Posterior cingulate gyrus (tissue), 11 donors: ENCODE data around the gene SH3PXD2B.
A peak's percentile ranks its signal among the peaks of the same experiment; 100 is the strongest.
"Not testable (repeated sequence)": the region's sequence is repeated elsewhere in the genome, so short reads cannot be mapped to it uniquely, and the experiment has no call there.

Source experiments
- DNase-seq, 10 donors: peaks; one replicate each; pipeline versions ENCODE4 v3.0.0 to v3.0.0-alpha.2; 2020 to 2021; ENCODE audit warnings: mixed read lengths in 3 of 10
- intact Hi-C: fragments of 100-400 bp; cut with DNase I; formaldehyde crosslinking; loops from one replicate; pipeline ENCODE4 v1.15.1; 2023

Gene SH3PXD2B

DNA sequence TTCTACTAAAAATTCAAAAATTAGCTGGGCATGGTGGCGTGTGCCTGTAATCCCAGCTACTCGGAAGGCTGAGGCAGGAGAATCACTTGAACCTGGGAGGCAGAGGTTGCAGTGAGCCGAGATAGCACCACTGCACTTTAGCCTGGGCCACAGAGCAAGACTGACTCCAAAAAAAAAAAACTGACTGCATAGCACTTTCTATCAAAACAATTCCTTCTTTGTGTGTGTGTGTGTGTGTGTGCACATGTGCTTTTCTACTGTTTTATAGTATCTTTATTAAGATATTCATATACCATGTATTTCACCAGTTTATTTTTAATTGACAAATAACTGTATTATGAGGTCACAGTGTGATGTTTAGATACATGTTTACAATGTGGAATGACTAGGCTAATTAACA lies 167.2 kb downstream of the SH3PXD2B start:
- intact Hi-C loops, DNase-seq: not testable (repeated sequence)

DNA sequence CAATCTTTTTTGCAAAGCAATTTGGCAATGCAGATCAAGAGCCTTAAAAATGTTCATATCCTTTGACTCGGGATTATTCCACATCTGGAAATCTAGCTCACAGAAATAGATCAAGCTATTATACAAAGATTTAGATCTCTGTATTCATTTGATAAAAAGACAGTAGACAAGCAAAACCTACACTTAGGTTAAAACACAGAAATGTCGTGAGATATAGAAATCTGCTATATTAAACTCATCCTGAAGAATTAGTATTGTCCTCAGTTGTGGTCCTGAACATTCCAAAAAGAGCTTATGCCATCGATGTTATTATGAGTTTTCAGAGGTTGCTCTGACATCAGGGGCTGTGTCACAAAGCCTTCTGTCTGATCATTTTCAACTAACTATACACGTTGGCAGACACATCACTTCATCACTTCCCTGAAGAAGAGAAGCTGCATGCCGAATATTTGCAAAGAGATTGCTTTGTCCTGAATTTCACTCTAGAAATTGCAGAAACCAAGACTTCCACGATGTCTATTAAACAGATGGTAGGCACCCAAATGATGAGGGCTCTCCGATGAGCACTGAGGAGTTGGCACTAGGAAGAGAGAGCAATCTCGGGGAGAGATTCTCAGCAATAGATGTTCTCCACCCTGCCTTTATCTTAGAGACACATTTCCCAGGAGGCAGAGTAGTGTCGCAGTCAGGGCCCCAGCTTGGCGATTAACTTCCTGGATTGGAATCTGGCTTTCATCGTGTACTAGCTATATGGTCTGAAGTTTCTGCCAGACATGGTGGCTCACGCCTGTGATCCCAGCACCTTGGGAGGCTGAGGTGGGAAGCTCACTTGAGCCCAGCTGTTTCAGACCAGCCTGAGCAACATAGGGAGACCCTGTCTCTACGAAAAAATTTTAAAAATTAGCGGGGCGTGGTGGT lies 168.8 kb downstream of the SH3PXD2B start:
- no peak for DNase-seq
- intact Hi-C loops: no loop called here

DNA sequence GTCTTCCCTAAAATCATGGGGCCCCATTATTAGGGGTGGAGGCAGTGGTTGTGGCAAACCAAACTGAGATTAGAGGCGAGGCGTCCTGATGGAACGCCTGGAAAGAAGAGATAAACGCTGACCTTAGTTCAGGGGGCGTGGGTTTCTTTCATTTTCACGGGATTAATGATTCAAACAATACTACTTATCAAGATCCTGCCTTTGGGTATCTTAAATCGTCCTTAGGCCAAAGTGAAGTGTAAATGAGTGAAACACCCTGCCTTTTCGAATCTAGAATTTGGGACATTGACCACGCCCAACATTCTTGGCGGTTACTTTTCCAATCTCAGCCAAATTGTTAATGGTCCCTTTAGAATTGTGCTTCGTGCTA lies 169.7 kb downstream of the SH3PXD2B start:
- intact Hi-C loops: loop anchor here (5.0 kb wide), 2 partner anchors 168 to 177 kb away; partner anchors contain the start of gene SH3PXD2B
- no peak for DNase-seq

DNA sequence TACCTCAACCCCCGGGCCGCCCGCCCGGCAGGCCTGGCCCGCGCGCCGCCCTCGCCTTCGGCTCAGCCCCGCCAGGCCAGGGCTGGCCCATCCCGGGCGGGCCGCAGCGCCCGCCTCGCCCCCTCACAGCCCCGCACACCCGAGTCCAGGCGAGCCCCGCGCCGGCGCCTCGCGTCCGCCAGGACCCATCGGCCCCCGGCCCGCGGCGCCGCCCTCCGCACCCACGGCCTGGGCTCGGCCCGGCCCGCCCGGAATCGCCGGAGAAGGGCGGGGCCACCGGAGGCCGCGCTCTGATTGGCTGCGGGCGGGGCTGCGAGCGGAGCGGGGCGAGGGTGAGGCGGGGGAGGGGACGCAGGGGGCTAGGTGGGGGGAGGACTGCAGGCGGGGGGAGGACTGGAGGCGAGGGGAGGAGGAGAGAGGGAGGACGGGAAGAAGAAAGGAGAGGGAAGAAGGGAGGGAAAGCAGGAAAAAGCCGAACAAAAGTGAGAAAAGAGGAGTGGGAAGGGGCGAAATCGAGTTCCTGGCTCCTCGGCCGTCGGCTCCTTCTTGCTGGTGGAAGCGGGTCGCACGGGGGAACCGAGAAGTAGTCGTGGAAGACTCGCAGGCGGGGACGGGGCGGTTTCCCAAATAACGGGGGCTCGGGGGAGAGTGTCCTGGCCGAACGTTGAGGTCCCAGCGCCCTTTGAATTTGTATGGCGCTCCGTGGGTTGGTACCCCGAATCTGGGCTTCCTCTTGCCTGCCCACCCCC lies 170.3 kb downstream of the SH3PXD2B start:
- intact Hi-C loops: loop anchor here (2.0 to 5.0 kb wide), 3 partner anchors 95 to 177 kb away; partner anchors contain the start of genes SH3PXD2B and STK10
- DNase-seq: peak; percentile 64 to 97 (median 80)

DNA sequence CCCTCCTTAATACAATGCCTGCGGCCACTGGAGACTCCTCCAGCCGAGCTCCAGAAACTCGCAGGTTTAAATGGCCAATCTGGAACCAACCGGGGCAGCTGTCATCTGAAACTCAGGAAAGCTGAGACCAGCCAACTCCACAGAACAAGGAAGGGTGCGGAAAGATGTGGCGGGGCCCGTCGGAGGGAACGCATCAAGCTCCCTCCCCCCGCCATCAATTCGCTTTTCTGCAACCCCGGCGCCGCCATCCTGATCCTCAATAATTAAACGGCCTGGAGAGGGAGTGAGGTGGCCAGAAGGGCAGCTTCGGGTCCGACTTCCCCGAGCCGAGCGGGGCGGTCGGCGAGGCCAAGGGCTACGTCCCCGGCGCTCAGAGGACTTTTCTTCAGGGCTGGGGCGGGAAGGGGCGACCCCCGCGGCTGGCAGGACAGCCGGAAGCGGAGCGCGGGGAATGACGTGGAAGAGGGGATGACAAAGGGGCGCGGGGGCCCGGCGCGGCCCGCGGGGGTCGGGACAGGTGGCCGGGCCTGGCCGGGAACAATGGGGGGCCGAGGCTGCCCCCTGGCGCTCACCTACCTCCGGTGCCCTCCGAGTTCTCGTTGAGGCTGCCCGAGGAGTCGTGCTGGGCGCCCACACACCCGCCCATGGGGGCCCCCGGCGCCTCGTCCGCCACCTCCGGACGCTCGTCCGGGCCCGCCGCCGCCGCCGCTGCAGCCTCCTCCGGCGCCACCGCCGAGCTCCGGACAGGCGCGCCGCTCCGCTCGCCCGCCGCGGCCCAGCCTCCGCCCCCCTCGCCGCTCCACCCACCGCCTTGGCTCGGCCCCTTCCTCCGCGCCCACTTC lies 171.1 kb downstream of the SH3PXD2B start, which contains the start of gene UBTD2:
TSS of gene UBTD2 (minus strand) at position 745 of the 842 bp plus-strand sequence. CDS start at position 646, 99 bp downstream.
- peak; percentile 47 to 95 (median 68) for DNase-seq
- intact Hi-C loops: loop anchor here (2.0 to 5.0 kb wide), 3 partner anchors 94 to 176 kb away; partner anchors contain the start of genes SH3PXD2B and STK10

DNA sequence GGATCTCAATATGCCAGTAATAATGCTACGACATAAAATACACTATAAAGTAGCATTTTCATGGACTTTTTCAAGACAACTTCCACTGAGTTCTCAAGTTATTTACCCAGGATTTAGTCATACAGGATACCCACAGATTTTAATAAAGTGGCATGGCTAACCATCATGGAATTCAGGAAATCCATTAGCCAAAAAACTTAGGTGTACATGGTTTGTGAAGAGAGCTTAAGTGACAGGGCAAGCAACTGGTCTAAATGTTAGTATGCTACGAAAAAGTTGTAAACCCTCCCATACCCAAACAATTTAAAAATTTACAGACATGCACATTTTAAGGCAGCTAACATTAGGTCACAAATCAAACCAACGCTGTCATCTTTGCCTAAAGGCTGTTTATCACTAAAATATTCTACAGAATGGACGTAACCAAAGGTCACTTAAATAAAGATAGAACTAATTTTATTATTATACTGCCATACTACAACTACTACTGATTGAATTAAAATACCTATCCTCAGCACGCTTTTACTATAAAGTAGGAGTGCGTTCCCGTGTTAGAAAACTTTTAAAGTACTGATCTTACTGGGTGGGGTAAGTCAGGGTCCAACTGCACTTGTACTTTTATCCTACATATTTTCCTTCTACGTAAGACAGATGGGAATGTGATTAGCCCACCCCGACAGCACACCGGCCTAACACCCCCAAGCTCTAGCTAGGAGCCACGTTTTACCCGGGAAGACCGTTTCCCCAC lies 171.9 kb downstream of the SH3PXD2B start:
- no peak for DNase-seq
- intact Hi-C loops: loop anchor here (2.0 to 5.0 kb wide), 3 partner anchors 94 to 175 kb away; partner anchors contain the start of genes SH3PXD2B and STK10

DNA sequence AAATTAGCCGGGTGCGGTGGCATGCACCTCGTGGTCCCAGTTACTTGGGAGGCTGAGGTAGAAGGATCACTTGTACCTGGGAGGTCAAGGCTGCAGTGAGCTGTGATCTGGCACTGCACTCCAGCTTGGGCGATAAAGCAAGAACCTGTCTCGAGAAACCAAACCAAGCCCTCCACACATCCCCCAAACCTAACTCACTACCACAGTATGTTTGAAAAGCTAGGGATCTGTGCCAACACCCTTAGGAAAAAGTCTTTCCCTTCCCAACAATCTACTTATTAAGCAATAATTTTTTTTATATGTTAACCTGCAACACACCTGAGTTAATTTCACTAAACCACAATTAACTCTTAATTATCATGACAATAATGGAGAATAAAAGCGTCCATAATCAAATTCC lies 173.0 kb downstream of the SH3PXD2B start:
- intact Hi-C loops: loop anchor here (5.0 kb wide), 2 partner anchors 171 to 174 kb away; partner anchors contain the start of gene SH3PXD2B
- DNase-seq: no peak

DNA sequence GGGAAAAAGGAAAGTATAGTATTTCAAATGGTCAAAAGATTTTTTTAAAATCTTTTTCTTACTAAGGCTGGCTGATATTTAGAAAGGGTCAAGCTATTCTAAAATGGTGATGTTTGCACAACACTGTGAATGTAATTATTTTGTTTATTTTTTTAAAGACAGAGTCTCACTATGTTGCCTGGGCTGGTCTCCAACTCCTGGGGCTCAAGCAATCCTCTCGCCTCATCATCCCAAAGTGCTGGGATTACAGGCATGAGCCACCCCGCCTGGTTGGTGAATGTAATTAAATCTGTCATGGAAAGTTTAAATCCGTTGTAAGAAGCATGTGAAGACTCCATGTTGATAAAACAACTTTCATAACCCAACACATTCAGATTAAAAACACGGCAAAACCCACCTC lies 173.4 kb downstream of the SH3PXD2B start:
- no peak for DNase-seq
- intact Hi-C loops: loop anchor here (5.0 kb wide), 2 partner anchors 171 to 174 kb away; partner anchors contain the start of gene SH3PXD2B

DNA sequence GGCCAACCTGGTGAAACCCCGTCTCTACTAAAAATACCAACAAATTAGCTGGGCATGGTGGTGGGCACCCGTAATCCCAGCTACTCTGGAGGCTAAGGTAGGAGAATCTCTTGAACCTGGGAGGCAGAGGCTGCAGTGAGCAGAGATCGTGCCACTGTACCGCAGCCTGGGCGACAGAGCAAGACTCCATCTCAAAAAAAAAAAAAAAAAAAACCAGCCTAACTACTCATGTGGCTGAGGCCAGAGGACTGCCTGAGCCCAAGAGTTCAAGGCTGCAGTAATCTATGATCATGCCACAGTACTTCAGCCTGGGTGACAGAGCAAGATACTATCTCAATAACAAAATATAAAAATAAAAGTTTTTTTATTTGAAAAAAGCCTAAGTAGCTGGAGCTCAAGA lies 174.0 kb downstream of the SH3PXD2B start:
- no peak for DNase-seq
- intact Hi-C loops: loop anchor here (5.0 kb wide), 2 partner anchors 172 to 173 kb away; partner anchors contain the start of gene SH3PXD2B

DNA sequence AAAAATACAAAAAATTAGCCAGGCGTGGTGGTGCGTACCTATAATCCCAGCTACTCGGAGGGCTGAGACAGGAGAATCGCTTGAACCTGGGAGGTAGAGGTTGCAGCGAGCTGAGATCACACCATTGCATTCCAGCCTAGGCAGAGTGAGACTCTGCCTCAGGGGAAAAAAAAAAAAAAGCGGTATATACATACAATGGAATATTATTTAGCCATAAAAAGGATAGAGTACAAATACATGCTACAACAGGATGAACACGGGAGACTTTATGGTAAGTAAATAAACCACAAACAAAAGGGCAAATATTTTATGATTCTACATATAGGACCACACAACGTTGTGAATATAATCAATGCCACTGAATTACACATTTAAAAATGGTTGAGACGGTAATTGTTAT lies 176.0 kb downstream of the SH3PXD2B start:
- DNase-seq: no peak
- intact Hi-C loops: no loop called here

DNA sequence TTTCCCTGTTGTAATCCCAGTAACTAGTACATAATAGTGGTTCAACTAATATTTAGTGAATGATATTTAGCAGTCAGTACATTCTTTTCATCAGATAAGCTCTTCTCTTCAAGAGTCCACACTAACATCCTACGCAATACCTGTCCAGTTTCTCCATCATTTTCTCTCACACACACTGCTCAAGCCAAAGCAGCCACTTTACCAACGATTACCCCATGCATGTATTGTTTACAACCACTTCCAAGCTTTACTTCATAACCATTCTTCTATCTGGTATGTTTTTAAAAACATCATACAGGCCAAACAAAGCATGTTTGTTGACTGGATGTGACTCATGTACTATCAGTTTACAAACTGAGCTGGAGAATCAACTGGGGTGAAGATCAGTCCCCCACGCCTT lies 178.1 kb downstream of the SH3PXD2B start:
- intact Hi-C loops: no loop called here
- DNase-seq: no peak
